Progenitor cell of endocrine pancreas (in vitro differentiated cells): ENCODE measurements around the gene ETV6. TPM values are rescaled to one million over a fixed set of nuclear protein-coding genes. Genes with fewer than 3 reads are reported as not detected.
A peak's percentile ranks its signal among the peaks of the same experiment; 100 is the strongest.

ENCODE experiments used
- DNase-seq: peaks from one replicate; pipeline ENCODE4 v3.0.0; 2021; ENCODE audit warnings: low spot score; ENCODE audit not compliant: unreplicated experiment
- H3K27ac Mint-ChIP-seq: 2 replicates; pipeline ENCODE4 v1.8.0; 2021; ENCODE audit warnings: mild to moderate bottlenecking, moderate library complexity, mixed read lengths
- H3K27me3 Mint-ChIP-seq: 2 replicates; pipeline ENCODE4 v1.8.0; 2021; ENCODE audit warnings: mixed read lengths
- H3K36me3 Mint-ChIP-seq: 2 replicates; pipeline ENCODE4 v1.8.0; 2022; ENCODE audit warnings: mixed read lengths; ENCODE audit not compliant: insufficient read depth
- H3K4me1 Mint-ChIP-seq: 2 replicates; pipeline ENCODE4 v1.8.0; 2021; ENCODE audit warnings: low read depth, mixed read lengths
- H3K4me3 Mint-ChIP-seq: 2 replicates; pipeline ENCODE4 v1.8.0; 2021; ENCODE audit warnings: low read depth, mild to moderate bottlenecking, moderate library complexity, mixed read lengths
- H3K9me3 Mint-ChIP-seq: 2 replicates; pipeline ENCODE4 v1.8.0; 2021; ENCODE audit warnings: low read depth, mixed read lengths
- total RNA-seq: library from RNA; stranded (reverse); gene quantifications from 2 replicates; pipeline ENCODE4 v1.2.1, GENCODE V29; 2021
- TF ChIP-seq, protein P1 (sequence below): fragments of 200-600 bp; sonication (generic); IDR thresholded peaks from one replicate; pipeline ENCODE4 v1.5.0; 2021; ENCODE audit warnings: antibody characterized with exemption, mild to moderate bottlenecking; ENCODE audit not compliant: unreplicated experiment

ETV6 gene
- total RNA-seq, 1 donor from 2014 or later: 55.2 TPM

DNA sequence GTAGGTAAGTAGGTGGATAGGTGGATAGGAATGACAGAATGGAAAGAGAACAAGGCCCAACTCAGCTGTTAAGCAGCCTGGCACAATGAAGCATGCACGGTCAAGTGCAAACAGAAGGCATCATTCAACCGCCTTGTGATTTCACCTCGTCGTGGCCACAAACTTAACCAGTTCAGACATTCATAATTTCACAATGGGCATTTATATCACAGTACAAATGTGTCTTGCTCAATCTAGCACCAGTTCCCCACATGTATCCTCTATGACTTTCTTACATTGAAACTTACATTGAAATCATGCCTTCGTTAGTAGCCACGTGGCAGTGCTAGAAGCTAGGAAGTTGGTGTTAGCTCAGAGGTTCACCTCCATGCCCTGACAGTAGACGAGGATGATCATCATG lies 207.5 kb downstream of the ETV6 start:
- H3K4me3 Mint-ChIP-seq: no peak overlapping the region
- H3K9me3 Mint-ChIP-seq: no peaks in the 10 kb centered on the region
- no peak for DNase-seq
- H3K27me3 Mint-ChIP-seq: no peaks in the 10 kb centered on the region
- TF ChIP-seq, protein P1, sequence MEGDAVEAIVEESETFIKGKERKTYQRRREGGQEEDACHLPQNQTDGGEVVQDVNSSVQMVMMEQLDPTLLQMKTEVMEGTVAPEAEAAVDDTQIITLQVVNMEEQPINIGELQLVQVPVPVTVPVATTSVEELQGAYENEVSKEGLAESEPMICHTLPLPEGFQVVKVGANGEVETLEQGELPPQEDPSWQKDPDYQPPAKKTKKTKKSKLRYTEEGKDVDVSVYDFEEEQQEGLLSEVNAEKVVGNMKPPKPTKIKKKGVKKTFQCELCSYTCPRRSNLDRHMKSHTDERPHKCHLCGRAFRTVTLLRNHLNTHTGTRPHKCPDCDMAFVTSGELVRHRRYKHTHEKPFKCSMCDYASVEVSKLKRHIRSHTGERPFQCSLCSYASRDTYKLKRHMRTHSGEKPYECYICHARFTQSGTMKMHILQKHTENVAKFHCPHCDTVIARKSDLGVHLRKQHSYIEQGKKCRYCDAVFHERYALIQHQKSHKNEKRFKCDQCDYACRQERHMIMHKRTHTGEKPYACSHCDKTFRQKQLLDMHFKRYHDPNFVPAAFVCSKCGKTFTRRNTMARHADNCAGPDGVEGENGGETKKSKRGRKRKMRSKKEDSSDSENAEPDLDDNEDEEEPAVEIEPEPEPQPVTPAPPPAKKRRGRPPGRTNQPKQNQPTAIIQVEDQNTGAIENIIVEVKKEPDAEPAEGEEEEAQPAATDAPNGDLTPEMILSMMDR: no peak
- H3K4me1 Mint-ChIP-seq: peaks cover 33% of the 10 kb centered on the region
- no peak overlapping the region for H3K27ac Mint-ChIP-seq
- peaks cover 34% of the 10 kb centered on the region for H3K36me3 Mint-ChIP-seq

DNA sequence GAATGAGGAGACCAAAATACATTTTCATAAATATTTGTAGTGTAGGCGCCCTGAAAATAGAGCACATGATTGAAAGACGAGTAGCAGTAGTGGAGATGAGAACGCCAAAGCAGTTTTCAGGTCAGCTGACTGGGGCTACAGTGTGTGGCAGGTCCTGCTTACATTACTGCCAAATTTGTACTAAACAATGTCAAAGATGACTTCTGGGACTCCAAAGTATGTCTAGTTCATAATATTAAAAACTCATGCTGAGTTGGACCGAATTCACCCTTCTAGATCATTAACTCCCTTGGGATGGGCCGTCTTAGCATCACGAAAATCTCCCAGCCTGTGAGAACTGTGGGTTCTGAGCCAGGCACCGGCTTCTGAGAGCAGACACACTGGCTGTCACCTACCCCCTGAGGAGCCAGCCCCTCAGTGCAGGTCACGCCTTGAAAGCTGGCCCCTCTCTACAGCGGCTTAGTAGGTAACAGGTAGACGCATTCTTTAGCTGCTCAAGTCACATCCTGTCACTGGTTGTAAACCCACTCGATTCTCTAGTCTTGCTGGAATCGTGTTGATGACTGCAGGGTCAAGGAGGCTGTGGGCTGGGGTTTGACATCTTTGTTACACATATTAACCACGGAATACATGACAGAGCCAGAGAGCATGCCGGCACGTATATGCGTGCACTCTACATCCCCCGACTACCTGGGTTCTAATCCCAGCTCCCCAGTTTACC lies 210.4 kb downstream of the ETV6 start:
- H3K27me3 Mint-ChIP-seq: no peaks in the 10 kb centered on the region
- H3K27ac Mint-ChIP-seq: no peak overlapping the region
- no peak for DNase-seq
- H3K4me3 Mint-ChIP-seq: no peak overlapping the region
- peaks cover 47% of the 10 kb centered on the region for H3K4me1 Mint-ChIP-seq
- H3K36me3 Mint-ChIP-seq: peaks cover 36% of the 10 kb centered on the region
- TF ChIP-seq, protein P1: no peak
- no peaks in the 10 kb centered on the region for H3K9me3 Mint-ChIP-seq

DNA sequence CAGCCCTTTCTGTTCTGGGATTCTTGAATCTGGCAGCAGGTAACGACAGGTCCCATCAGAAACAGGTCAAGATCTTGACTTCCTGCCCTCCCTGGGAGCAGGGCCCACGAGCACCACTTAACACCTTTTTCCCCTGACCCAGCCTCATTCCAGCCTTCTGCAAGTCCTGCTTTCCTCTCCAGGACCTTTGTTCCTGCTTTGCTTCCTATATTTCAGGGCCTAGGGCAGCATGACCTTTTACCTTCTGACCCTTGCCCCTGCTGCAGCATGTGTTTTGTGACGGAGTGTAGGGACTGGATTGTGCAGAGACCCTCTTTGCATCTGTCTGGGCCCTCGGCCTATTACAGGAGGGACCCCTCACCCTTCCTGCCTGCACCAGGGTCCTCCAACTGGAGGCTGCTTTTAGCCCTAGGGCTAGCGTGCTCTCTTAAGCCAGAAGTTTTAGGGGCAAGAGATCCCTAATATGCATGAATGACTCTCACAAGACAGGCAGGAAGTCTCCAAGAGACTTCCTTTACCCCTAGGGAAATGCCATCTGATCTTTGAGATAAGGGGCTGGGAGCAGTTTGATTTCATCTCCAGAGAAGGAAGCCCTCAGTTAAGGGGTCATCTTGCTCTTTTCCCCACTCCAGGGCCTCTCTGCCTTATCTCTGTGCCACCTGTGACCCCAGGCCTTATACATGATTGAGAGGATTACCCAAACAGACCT lies 211.8 kb downstream of the ETV6 start:
- Mint-ChIP-seq H3K4me1 (peaks cover 39% of the 10 kb centered on the region), H3K27ac (peak overlapping the region; percentile 35), H3K36me3 (peaks cover 38% of the 10 kb centered on the region), H3K4me3 (no peak overlapping the region), H3K9me3 (peaks cover 8% of the 10 kb centered on the region), H3K27me3 (no peaks in the 10 kb centered on the region)
- TF ChIP-seq, protein P1: no peak
- no peak for DNase-seq

DNA sequence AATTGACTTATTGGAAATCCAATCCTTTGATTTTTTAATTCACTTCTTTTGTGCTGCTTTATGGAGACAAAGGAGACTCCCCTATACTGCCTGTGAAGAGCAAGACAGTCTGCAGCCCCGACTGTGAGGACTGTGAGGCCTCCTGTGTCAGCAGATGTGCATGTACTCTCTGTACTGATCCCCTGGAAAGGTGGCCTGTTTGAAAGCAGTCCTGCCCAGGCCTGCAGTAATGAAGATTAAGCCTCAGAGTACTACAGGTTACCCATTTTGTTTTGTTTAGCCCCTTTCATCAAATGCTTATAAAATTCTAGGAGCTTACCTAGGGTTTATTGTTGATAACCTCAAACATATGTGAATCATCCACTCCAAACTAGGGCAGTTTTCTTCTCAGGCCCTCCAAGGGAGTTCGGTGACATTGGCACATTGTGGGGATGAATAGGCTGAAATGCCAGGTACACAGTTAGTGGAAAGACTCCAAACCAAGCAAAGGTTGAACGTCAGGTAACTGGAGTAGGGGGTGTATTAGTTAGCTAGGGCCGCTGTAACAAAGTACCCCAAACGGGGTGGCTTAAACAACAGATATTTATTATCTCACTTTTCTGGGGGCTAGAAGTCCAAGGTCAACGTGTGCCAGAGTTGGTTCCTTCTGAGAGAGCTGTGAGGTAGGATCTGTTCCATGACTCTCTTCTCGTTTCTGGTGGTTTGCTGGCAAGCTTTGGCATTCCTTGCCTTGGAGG lies 212.6 kb downstream of the ETV6 start:
- Mint-ChIP-seq H3K27ac (peak overlapping the region; percentile 35), H3K4me1 (peaks cover 39% of the 10 kb centered on the region)

DNA sequence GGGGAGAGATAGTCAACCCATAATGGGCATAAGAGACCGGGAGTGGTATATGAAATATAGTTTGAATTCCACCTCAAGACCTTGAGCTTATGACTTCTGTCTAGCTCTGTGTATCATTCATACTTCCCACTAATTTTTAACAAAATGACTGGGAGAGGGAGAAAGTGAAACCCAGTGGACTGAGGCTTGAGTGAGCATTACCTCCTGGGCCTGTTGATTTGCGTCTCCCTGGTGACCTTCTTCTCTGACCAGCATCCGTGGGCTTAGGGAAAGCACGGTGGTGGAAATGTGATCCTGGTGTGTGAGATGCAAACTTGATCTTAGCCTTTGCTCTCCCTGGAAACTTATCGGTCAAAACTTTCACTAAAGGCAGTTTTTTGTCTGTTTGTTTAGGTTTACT lies 213.3 kb downstream of the ETV6 start:
- H3K9me3 Mint-ChIP-seq: peaks cover 15% of the 10 kb centered on the region
- H3K4me1 Mint-ChIP-seq: peaks cover 39% of the 10 kb centered on the region
- H3K4me3 Mint-ChIP-seq: no peak overlapping the region
- TF ChIP-seq, protein P1: no peak
- no peak for DNase-seq
- peaks cover 46% of the 10 kb centered on the region for H3K36me3 Mint-ChIP-seq
- peak overlapping the region; percentile 47 for H3K27ac Mint-ChIP-seq
- H3K27me3 Mint-ChIP-seq: no peaks in the 10 kb centered on the region

More for the DNA sequence above, 212.6 kb downstream of the ETV6 start:
- H3K9me3 Mint-ChIP-seq: peaks cover 13% of the 10 kb centered on the region
- DNase-seq: no peak
- TF ChIP-seq, protein P1: no peak
- H3K36me3 Mint-ChIP-seq: peaks cover 42% of the 10 kb centered on the region
- no peak overlapping the region for H3K4me3 Mint-ChIP-seq
- no peaks in the 10 kb centered on the region for H3K27me3 Mint-ChIP-seq
